ENCODE results near the gene THPO. TPM values are rescaled to one million over a fixed set of nuclear protein-coding genes. Genes with fewer than 3 reads are reported as not detected.

The THPO gene
- polyA plus RNA-seq, 5 donors: 1.1 to 2.4 (median 1.7) TPM

GRCh38 chr3:184335291-184335660 lies 42.7 kb downstream of the THPO start:
- no peak for DNase-seq

GRCh38 chr3:184334470-184335158 lies 43.4 kb downstream of the THPO start:
- DNase-seq: no peak

GRCh38 chr3:184333700-184334099 lies 44.3 kb downstream of the THPO start:
- DNase-seq: no peak

GRCh38 chr3:184333190-184333589 lies 44.8 kb downstream of the THPO start:
- DNase-seq: no peak

GRCh38 chr3:184332370-184333090 lies 45.5 kb downstream of the THPO start:
- no peak for DNase-seq

GRCh38 chr3:184328516-184328915 lies 49.5 kb downstream of the THPO start:
- DNase-seq: no peak

- no peak for DNase-seq
These were observed 50.8 kb downstream of the THPO start for GRCh38 chr3:184327171-184327570.

- DNase-seq: no peak
These were observed 52.2 kb downstream of the THPO start for GRCh38 chr3:184325715-184326369.

GRCh38 chr3:184325269-184325668 lies 52.7 kb downstream of the THPO start:
- DNase-seq: no peak

- no peak for DNase-seq
These were observed 54.3 kb downstream of the THPO start for GRCh38 chr3:184323696-184324095.

- no peak for DNase-seq
These were observed 55.1 kb downstream of the THPO start for GRCh38 chr3:184322731-184323487.

Other genes starting within 250 kb of the THPO start
- 10 to 100 TPM; 54.5 to 61.9 (median 56.8) TPM for gene EIF2B5, start 242.8 kb downstream of the THPO start, polyA plus RNA-seq (ENCODE audit: insufficient read depth in 1 of 5, insufficient read length in 5 of 5, low replicate concordance in 1 of 5)
- gene DVL3, start 222.8 kb downstream of the THPO start, polyA plus RNA-seq (ENCODE audit: insufficient read depth in 1 of 5, insufficient read length in 5 of 5, low replicate concordance in 1 of 5): 100 to 1,000 TPM in 2 of 5 donors, 10 to 100 TPM in 3; 69.5 to 103 (median 96.1) TPM
- 100 to 1,000 TPM; 318 to 368 (median 328) TPM for gene AP2M1, start 203.4 kb downstream of the THPO start, polyA plus RNA-seq (ENCODE audit: insufficient read depth in 1 of 5, insufficient read length in 5 of 5, low replicate concordance in 1 of 5)
- 10 to 100 TPM; 52.0 to 70.3 (median 63.0) TPM for gene ABCF3, start 192.0 kb downstream of the THPO start, polyA plus RNA-seq (ENCODE audit: insufficient read depth in 1 of 5, insufficient read length in 5 of 5, low replicate concordance in 1 of 5)
- 1 to 10 TPM in 4 of 5 donors, under 1 TPM in 1; 0.95 to 2.2 (median 1.6) TPM for gene VWA5B2, start 148.6 kb downstream of the THPO start, polyA plus RNA-seq (ENCODE audit: insufficient read depth in 1 of 5, insufficient read length in 5 of 5, low replicate concordance in 1 of 5)
- gene ALG3, start 129.2 kb downstream of the THPO start, polyA plus RNA-seq (ENCODE audit: insufficient read depth in 1 of 5, insufficient read length in 5 of 5, low replicate concordance in 1 of 5): 10 to 100 TPM; 23.0 to 37.6 (median 25.5) TPM
- gene EEF1AKMT4, start 128.5 kb downstream of the THPO start, polyA plus RNA-seq (ENCODE audit: insufficient read depth in 1 of 5, insufficient read length in 5 of 5, low replicate concordance in 1 of 5): 1 to 10 TPM; 1.8 to 4.0 (median 2.5) TPM
- gene CAMK2N2, start 116.7 kb downstream of the THPO start, polyA plus RNA-seq (ENCODE audit: insufficient read depth in 1 of 5, insufficient read length in 5 of 5, low replicate concordance in 1 of 5): under 1 TPM; 0.13 to 0.29 (median 0.16) TPM
- gene ECE2, start 102.2 kb downstream of the THPO start, polyA plus RNA-seq (ENCODE audit: insufficient read depth in 1 of 5, insufficient read length in 5 of 5, low replicate concordance in 1 of 5): under 1 TPM in 1 of 5 donors, not detected in 4; 0.13 TPM
- 100 to 1,000 TPM; 183 to 213 (median 205) TPM for gene PSMD2, start 79.0 kb downstream of the THPO start, polyA plus RNA-seq (ENCODE audit: insufficient read depth in 1 of 5, insufficient read length in 5 of 5, low replicate concordance in 1 of 5)
- 100 to 1,000 TPM; 141 to 216 (median 161) TPM for gene EIF4G1, start 63.6 kb downstream of the THPO start, polyA plus RNA-seq (ENCODE audit: insufficient read depth in 1 of 5, insufficient read length in 5 of 5, low replicate concordance in 1 of 5)
- 10 to 100 TPM in 4 of 5 donors, 1 to 10 TPM in 1; 10.0 to 17.4 (median 15.7) TPM for gene FAM131A, start 40.6 kb downstream of the THPO start, polyA plus RNA-seq (ENCODE audit: insufficient read depth in 1 of 5, insufficient read length in 5 of 5, low replicate concordance in 1 of 5)
- 10 to 100 TPM in 2 of 5 donors, 1 to 10 TPM in 3; 8.6 to 12.5 (median 9.8) TPM for gene CLCN2, start 16.6 kb downstream of the THPO start, polyA plus RNA-seq (ENCODE audit: insufficient read depth in 1 of 5, insufficient read length in 5 of 5, low replicate concordance in 1 of 5)
- gene POLR2H, start 16.5 kb downstream of the THPO start, polyA plus RNA-seq (ENCODE audit: insufficient read depth in 1 of 5, insufficient read length in 5 of 5, low replicate concordance in 1 of 5): 10 to 100 TPM; 80.2 to 98.2 (median 89.6) TPM
- gene CHRD, start 1.8 kb upstream of the THPO start, polyA plus RNA-seq (ENCODE audit: insufficient read depth in 1 of 5, insufficient read length in 5 of 5, low replicate concordance in 1 of 5): 10 to 100 TPM; 11.6 to 15.4 (median 15.0) TPM
- gene EPHB3, start 183.6 kb upstream of the THPO start, polyA plus RNA-seq (ENCODE audit: insufficient read depth in 1 of 5, insufficient read length in 5 of 5, low replicate concordance in 1 of 5): 10 to 100 TPM; 17.7 to 35.0 (median 25.2) TPM